Measurements from ENCODE around the gene ISY1. TPM values are rescaled to one million over a fixed set of nuclear protein-coding genes. Genes with fewer than 3 reads are reported as not detected.

Gene ISY1
- total RNA-seq, 4 donors from 2014 or later = 15.8 to 23.0 (median 19.3) TPM

- no peak for TF ChIP-seq CTCF (IDR thresholded peaks at IDR 0.05; ENCODE audit: low read depth)
Measured at GRCh38 chr3:129081503-129081902, 79.4 kb downstream of the ISY1 start.

- TF ChIP-seq CTCF (IDR thresholded peaks at IDR 0.05; ENCODE audit: low read depth) = no peak
Measured at GRCh38 chr3:129078510-129078909, 82.4 kb downstream of the ISY1 start.

Other genes with a start within 250 kb of the ISY1 start
- gene CFAP92, start 167.0 kb downstream of the ISY1 start, total RNA-seq = 1 to 10 TPM in 2 of 4 donors, under 1 TPM in 2; 0.22 to 1.5 (median 0.90) TPM
- gene EFCC1, start 159.8 kb downstream of the ISY1 start, total RNA-seq = 1 to 10 TPM in 2 of 4 donors, under 1 TPM in 2; 0.33 to 3.8 (median 0.72) TPM
- gene GP9, start 100.3 kb downstream of the ISY1 start, total RNA-seq = not detected
- 10 to 100 TPM in 2 of 4 donors, 1 to 10 TPM in 2; 6.3 to 16.4 (median 9.9) TPM for gene RAB43, start 39.3 kb downstream of the ISY1 start, total RNA-seq
- 100 to 1,000 TPM; 438 to 508 (median 456) TPM for gene CNBP, start 22.8 kb upstream of the ISY1 start, total RNA-seq
- 100 to 1,000 TPM in 2 of 4 donors, 10 to 100 TPM in 2; 81.9 to 105 (median 91.8) TPM for gene COPG1, start 88.5 kb upstream of the ISY1 start, total RNA-seq
- 10 to 100 TPM; 23.6 to 62.9 (median 28.2) TPM for gene HMCES, start 117.8 kb upstream of the ISY1 start, total RNA-seq

All from subcutaneous adipose tissue (tissue), 4 donors.